Measurements from ENCODE around the gene ANXA9. TPM values are rescaled to one million over a fixed set of nuclear protein-coding genes. Genes with fewer than 3 reads are reported as not detected.

ANXA9 gene
- total and polyA plus RNA-seq, 2 of the 4 experiments (the other 2 are of a cell fraction), result 0.21 to 0.36 TPM

DNA sequence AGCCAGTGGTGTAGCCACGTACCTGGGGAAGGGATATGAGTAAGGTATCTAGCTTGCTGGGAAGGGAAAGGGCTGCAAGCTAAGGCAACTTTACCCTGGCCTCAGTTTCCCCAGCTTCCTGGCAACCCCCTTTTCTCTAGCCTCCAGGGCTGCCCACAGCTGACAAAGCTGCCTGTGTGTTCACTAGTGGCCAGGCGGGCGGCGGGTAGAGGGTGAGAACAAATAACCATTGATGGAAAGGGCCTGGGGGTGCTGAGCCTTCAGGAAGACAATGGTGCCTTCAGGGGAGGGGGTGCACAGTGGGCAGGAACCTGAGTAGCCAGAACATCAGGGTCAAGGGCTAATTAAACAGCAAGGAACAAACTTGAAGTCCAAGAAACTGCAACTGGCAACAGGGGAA is 13.6 kb upstream of the ANXA9 start:
- no peak overlapping the region for H4K5ac ChIP-seq (ENCODE audit: low read depth, low read length)
- H3K23ac ChIP-seq (ENCODE audit: low read depth, low read length), result no peak overlapping the region
- WGBS, 2 experiments (ENCODE audit: extremely low coverage in 2 of 2, insufficient read length in 1 of 2), result no CpG with 5 or more reads among the region's 4 CpGs
- no peaks in the 10 kb centered on the region for H3K27me3 ChIP-seq (ENCODE audit: control insufficient read depth, insufficient read depth, low read length)
- peaks cover 77% of the 10 kb centered on the region for H4K20me1 ChIP-seq (ENCODE audit: insufficient read depth, low read length)
- H3K4me1 ChIP-seq (ENCODE audit: control insufficient read depth, insufficient read depth, low read length), result peaks cover 29% of the 10 kb centered on the region
- ChIA-PET CTCF (no interaction called here), POLR2A (ENCODE audit: unreplicated experiment) (interaction anchor here (0.5 to 0.6 kb wide), 2 partner anchors 160 to 370 kb away, joined by 3 to 5 read pairs; no protein-coding TSS in a partner anchor)
- peaks cover 30 to 83% of the 10 kb centered on the region in 2 experiments for H3K79me1 ChIP-seq (ENCODE audit: low read depth in 1 of 2, low read length in 2 of 2)
- H2AK9ac ChIP-seq (replicated peaks; ENCODE audit: low read depth, low read length, poor library complexity), result peak overlapping the region; percentile 5
- DNase-seq, result no peak
- H2BK5ac ChIP-seq (ENCODE audit: low read depth, low read length, poor library complexity, severe bottlenecking), result no peak overlapping the region
- H3K14ac ChIP-seq (replicated peaks; ENCODE audit: low read depth, low read length), result no peak overlapping the region
- peaks cover 39% of the 10 kb centered on the region for H3K9me1 ChIP-seq (ENCODE audit: insufficient read depth, low read length)
- no TSS peak for BruUV-seq (replicated peaks)
- no peak overlapping the region for H4K91ac ChIP-seq (ENCODE audit: insufficient read depth, low read depth, low read length)
- H3K18ac ChIP-seq (ENCODE audit: low read depth, low read length), result no peak overlapping the region
- H3K9me3 ChIP-seq (ENCODE audit: control insufficient read depth, insufficient read depth, low read length), result no peaks in the 10 kb centered on the region
- H2AK5ac ChIP-seq (ENCODE audit: low read depth, low read length), result no peak overlapping the region
- H4K8ac ChIP-seq (ENCODE audit: low read depth in 2 of 2, low read length in 2 of 2), result no peak overlapping the region
- H3K27ac ChIP-seq (ENCODE audit: insufficient read depth, low read length), result no peak overlapping the region
- H2BK15ac ChIP-seq (ENCODE audit: low read depth, low read length), result no peak overlapping the region
- H3K56ac ChIP-seq (ENCODE audit: extremely low read depth, insufficient read depth, low read length), result no peak overlapping the region
- H3K4me2 ChIP-seq (ENCODE audit: low read depth, low read length), result no peak overlapping the region
- dilution Hi-C loops (cut with HindIII; ENCODE audit: low sequenced_read_pairs, unreplicated experiment) (no loop called here), in situ Hi-C loops (cut with MboI; ENCODE audit: low sequenced_read_pairs) (no loop called here), intact Hi-C loops (cut with micrococcal nuclease) (no loop called here)
- H2BK120ac ChIP-seq (ENCODE audit: low read depth, low read length), result no peak overlapping the region
- H3K4me3 ChIP-seq (ENCODE audit: insufficient read depth, low read depth, low read length), result no peak overlapping the region
- ATAC-seq (ENCODE audit: low read depth), result no peak
- no peak overlapping the region for H2BK20ac ChIP-seq (ENCODE audit: low read depth, low read length)
- TF ChIP-seq RAD21 (IDR thresholded peaks at IDR 0.05; ENCODE audit: low read length), result no peak
- TF ChIP-seq CEBPB (IDR thresholded peaks at IDR 0.05; ENCODE audit: low read depth, low read length), result no peak
- TF ChIP-seq NFE2L2 (IDR thresholded peaks at IDR 0.05; ENCODE audit: low read depth, low read length), result no peak
- TF ChIP-seq RFX5 (IDR thresholded peaks at IDR 0.05; ENCODE audit: low read depth, low read length), result no peak
- no peak for TF ChIP-seq POLR2A (IDR thresholded peaks at IDR 0.05; ENCODE audit: low read depth, low read length)
- TF ChIP-seq SMC3 (IDR thresholded peaks at IDR 0.05; ENCODE audit: low read depth, low read length), result no peak
- H2AFZ ChIP-seq (replicated peaks; ENCODE audit: low read length, poor library complexity), result no peak overlapping the region
- H3K36me3 ChIP-seq (ENCODE audit: control insufficient read depth, insufficient read depth, low read length), result peaks cover 51% of the 10 kb centered on the region
- no peak overlapping the region for H3K9ac ChIP-seq (ENCODE audit: low read depth, low read length)
- H3K4ac ChIP-seq (ENCODE audit: low read depth, low read length), result no peak overlapping the region

Measured in IMR-90 (cell line).